NT2/D1 (cell line): ENCODE data around the gene NRM.

Experiments
- SUZ12 ChIP-seq: IDR thresholded peaks from 2 replicates; pipeline ENCODE4 v1.6.1; 2011; ENCODE audit not compliant: insufficient read length, insufficient read depth; ENCODE audit errors: extremely low read depth
- YY1 ChIP-seq: IDR thresholded peaks from 2 replicates; pipeline ENCODE4 v1.6.1; 2011; ENCODE audit not compliant: insufficient read length, insufficient read depth
- ZNF274 ChIP-seq: IDR thresholded peaks from 2 replicates; pipeline ENCODE4 v1.6.1; 2011; ENCODE audit warnings: mild to moderate bottlenecking, low read depth, low read length

GRCh38 chr6:30709101-30709868, 18.5 kb upstream of the NRM start:
- no peak for TF ChIP-seq YY1
- TF ChIP-seq ZNF274 = no peak
- TF ChIP-seq SUZ12 = no peak
